RKO (cell line): Measurements from ENCODE around the gene MICAL1.

ENCODE experiments used
- DNase-seq: peaks from one replicate; pipeline ENCODE4 v3.0.0-alpha.2; 2016; ENCODE audit warnings: low spot score

MICAL1 gene

DNA sequence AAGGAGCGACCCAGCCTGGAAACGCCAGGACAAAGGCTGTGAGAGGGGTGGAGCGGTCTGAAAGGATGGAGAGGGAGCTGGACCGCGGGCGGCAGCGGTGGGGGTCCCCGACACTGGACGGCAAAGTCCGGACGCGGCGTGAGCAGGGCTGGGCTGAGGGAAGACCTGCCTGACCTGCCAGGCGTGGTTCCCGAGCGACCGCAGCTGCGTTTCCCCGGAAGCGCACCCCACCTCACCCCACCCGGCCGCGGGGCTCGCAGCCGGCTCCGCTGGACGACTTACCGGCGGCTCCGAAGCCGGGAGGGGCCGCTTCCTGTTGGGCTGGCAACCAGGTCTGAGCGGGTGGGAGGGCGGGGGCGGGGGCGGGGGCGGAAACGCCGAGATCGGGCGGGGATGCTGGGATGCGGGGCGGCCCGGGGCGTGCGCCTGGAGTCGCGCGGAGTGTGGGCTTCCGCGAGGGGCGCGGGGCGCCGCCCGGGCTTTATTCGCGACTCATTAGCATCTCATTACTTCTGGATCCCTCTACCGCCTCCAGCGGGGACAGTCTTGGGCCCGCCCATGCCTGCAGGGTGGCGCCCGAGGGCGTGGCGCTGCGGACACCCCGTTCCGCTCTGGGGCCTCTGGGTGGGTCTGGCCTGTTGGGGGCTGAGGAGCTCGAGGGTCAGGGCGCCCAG, at the start of gene MICAL1:
Gene MICAL1 (minus strand): TSS at position 336 of the 674 bp plus-strand sequence. CDS start 1,576 bp downstream, outside the sequence.
- peak; percentile 83 for DNase-seq

DNA sequence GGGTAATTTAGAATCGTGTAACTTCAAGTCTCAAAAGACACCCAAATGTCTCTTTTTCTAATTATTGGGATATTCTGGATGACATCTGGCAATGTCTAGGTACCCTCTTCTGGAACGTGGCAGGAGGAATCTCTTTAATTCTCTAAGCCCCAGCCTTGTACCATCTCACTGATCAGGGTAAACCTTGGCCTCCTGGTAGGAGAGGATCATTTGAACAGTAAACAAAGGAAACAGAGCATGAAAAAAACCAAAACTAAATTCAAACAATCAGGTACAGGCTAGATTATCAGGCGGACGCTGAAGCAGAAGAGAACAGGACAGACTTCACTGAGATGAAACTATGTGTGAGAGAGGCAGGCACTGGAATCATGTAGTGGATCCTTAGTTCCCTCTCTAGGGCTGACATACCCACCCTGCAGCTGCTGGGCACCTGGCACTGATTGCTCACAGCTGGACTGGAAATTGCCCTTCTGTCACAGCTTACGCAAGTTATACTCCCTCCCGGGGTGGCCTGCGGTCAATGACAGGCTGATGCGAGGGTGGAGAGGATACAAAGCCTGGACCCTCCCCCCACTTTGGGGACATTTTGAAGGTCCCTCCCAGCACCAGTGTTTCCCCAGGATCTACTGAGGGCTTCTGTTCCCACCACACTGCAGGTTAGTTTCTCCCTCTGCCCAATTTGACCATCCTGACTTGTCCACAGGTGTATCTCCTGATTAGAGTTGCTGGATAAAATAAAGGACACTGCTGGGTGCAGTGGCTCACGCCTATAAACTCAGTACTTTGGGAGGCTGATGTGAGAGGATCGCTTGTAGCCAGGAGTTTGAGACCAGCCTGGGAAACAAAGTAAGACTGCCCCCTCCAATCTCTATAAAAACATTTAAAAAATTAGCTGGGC, 48.0 kb upstream of the MICAL1 start:
- no peak for DNase-seq

- DNase-seq, result no peak
Observed at GRCh38 chr6:109498936-109499335, 43.4 kb upstream of the MICAL1 start.

- DNase-seq, result no peak
Observed at GRCh38 chr6:109498052-109498451, 42.5 kb upstream of the MICAL1 start.

- no peak for DNase-seq
Observed at GRCh38 chr6:109496036-109496772, 40.6 kb upstream of the MICAL1 start.

GRCh38 chr6:109493865-109494264, 38.3 kb upstream of the MICAL1 start:
- DNase-seq, result no peak

GRCh38 chr6:109491207-109491938, 35.8 kb upstream of the MICAL1 start:
- DNase-seq, result no peak

- no peak for DNase-seq
Observed at GRCh38 chr6:109490713-109491112, 35.1 kb upstream of the MICAL1 start.

DNA sequence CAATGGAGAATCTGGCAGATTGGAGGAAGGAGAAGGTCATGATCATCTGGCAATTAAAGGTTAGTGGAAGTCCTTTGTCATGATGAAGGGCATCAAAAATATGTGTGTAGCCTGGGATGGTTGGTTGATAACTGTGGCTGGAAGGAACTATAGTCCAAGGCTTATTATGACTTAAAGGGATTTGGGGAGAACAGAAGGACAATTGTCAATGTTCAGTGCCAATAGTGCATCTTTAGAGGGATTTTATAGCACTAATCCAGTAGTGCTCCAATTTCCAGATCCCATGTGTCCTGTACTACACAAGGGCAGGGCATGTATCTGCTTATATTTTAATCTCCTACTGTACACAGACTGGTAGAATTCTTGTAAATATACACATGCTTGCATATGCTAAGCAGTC, 32.4 kb upstream of the MICAL1 start:
- DNase-seq, result no peak

DNA sequence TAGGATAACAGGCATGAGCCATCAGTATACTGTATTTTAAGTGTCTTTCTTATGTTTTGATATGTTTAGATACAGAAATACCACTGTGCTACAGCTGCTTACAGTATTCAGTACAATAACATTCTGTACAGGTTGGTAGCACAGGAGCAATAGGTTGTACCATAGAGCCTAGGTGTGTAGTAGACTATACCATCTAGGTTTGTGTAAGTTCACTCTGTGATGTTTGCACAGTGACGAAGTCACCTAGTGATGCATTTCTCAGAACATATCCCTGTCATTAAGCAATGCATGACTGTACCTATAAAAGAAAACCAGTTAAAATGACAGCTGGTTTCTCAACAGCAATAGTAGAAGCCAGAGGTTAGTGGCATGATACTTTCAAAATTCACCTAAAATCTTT, 30.5 kb upstream of the MICAL1 start:
- DNase-seq, result peak; percentile 41

GRCh38 chr6:109485266-109485935, 29.8 kb upstream of the MICAL1 start:
- no peak for DNase-seq

GRCh38 chr6:109484122-109484521, 28.6 kb upstream of the MICAL1 start:
- DNase-seq, result no peak

DNA sequence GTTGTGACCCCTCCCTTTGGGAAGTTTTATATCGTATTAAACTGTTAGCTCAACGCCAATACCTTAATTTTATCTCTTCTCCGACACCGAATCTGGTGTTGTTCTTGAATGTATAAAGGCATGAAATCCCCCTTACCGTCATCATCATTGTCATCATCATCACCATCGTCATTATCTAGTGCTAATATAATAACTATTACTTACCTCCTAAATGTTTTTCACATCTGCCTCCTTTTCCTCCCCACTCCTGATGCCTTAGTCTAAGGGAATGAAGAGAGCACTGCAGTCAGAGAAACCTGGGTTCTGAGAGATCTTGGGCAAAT, 28.1 kb upstream of the MICAL1 start:
- DNase-seq, result no peak

DNA sequence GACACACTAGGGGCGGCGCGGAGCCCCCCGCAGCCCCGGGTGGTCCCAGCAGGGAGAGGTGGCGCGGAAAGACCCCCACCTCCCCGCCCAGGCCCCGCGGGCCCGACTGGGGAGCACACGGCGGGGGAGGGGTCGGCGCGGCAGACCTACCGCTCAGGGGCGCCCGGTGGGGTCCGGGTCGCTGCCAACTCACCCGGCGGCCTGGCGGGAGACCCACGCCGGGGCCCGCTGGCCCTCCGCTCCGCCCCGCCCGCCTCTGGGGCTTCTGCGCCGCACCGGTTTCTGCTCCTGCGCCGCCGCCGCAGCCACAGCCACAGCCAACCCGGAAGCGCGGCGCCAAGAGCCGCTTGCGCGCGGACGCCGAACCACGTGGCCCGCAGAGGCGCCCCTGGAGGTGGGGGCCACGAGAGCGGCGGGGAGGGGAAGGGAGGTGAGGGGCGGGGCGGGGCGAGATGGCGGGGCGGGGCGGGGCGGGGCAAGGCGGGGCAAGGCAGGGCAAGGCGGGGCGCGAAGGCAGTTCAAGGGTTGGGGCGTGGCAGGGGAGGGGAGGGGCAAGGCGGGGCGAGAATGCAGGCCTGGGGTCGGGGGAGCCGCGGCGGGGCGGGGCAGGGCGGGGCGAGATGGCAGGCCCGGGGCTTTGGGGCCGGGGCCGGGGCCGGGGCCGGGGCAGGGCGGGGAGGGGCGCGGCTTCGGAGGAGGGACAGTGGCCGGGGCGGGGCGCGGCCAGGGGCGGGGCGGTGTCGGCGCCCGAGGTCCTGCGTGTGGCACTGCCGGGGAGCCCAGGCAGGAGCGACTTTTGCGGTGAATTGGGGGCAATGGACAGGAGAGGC, 27.5 kb upstream of the MICAL1 start, which contains the start of gene ZBTB24:
Gene ZBTB24 (minus strand): TSS at position 315 of the 830 bp plus-strand sequence. CDS start 1,193 bp downstream, outside the sequence.
- peak; percentile 92 for DNase-seq

GRCh38 chr6:109480993-109481480, 25.5 kb upstream of the MICAL1 start:
- DNase-seq, result no peak

DNA sequence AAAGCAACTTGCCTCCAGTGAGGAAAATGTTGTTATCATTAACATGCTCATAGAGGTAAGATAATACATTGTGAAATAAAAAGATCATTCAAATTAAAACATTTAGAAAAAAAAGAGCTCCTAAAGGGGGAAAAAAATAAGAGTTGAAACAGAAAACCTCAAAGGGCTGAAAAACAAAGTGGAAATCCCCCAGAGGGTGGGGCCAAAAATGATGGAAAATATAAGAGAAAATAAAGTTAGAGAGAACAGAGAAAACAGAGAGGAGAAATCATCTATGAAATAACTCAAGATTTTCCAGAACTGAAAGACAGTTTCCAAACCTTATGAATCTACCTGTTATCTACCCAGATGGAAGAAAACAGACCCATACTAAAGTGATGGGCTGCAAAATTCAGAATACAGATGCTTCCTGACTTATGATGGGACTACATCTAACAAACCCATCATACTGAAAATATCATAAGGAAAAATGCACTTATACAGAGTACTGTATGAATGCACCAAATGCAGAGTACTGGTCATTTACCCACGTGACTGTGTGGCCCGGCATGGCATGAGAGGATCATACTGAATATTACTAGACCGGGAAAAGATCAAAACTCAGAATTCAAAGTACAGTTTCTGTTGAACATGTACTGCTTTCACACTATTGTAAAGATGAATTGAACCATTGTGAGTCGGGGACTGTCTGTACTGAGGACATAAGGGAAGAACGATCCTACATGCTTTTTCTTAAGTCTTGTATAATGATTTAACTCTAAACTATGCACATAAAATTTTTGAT, 23.5 kb upstream of the MICAL1 start:
- DNase-seq, result peak; percentile 43

DNA sequence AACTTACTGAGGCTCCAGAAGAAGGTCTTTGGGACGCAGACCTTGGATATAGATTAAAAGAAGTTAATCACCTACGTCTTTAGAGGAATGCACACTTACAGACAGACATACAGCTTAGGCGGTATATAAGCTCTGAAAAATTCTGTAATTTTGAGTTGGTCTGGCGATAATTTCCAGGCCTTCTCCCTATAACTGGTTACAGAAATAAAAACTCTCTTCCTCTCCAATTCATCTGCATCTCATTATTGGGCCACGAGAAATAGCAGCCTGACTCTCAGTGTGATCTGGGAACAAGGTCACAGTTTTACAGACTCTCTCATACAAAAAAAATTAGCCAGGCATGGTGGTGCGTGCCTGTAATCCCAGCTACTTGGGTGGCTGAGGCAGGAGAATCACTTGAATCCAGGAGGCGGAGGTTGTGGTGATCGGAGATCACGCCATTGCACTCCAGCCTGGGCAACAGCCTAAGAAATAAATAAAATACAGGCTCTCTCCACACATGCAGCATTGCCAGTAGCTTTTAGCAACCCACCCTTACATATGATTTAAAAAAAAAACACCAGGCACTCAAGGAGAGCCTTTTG, 22.7 kb upstream of the MICAL1 start:
- DNase-seq, result no peak

- no peak for DNase-seq
Observed at GRCh38 chr6:109477725-109478124, 22.2 kb upstream of the MICAL1 start.

- no peak for DNase-seq
Observed at GRCh38 chr6:109477184-109477583, 21.6 kb upstream of the MICAL1 start.
